GM18511 (cell line): ENCODE results near the gene ULK4.
"Not testable (repeated sequence)": the region's sequence is repeated elsewhere in the genome, so short reads cannot be mapped to it uniquely, and the experiment has no call there.

Experiments
- ATAC-seq: cut with Tn5 transposase; IDR thresholded peaks from one replicate; pipeline ENCODE4 v1.9.1; 2021; ENCODE audit warnings: mild to moderate bottlenecking, moderate library complexity; ENCODE audit not compliant: unreplicated experiment

The ULK4 gene

DNA sequence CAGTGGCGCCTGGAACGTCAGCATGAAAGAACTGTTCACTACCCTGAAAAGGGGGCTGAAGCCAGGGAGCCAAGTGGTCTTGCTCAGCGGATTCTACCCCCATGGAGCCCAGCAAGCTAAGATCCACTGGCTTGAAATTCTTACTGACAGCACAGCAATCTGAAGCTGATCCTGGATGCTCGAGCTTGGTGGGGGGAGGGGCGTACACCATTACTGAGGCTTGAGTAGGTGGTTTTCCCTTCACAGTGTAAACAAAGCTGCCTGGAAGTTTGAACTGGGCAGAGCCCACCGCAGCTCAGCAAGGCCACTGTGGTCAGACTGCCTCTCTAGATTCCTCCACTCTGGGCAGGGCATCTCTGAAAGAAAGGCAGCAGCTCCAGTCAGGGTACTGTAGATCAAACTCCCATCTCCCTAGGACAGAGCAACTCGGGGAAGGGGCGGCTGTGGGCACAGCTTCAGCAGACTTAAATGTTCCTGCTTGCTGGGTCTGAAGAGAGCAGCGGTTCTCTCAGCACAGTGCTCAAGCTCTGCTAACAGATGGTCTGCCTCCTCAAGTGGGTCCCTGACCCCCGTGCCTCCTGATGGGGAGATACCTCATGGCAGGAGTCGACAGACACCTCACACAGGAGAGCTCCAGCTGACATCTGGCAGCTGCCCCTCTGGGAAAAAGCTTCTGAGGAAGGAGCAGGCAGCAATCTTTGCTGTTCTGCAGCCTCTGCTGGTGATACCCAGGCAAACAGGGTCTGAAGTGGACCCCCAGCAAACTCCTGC lies 591.0 kb downstream of the ULK4 start:
- not testable (repeated sequence) for ATAC-seq

DNA sequence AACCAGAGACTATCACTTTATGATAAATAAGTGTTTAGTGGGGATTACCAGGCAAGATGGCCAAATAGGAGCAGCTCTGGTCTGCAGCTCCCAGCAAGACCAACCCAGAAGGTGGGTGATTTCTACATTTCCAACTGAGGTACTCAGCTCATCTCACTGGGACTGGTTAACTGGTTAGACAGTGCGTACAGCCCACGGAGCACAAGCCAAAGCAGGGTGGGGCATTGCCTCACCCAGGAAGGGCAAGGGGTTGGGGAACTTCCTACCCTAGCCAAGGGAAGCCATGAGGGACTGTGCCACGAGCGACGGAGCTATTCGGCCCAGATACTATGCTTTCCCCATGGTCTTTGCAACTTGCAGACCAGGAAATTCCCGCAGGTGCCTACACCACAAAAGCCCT lies 591.6 kb downstream of the ULK4 start:
- no peak for ATAC-seq

DNA sequence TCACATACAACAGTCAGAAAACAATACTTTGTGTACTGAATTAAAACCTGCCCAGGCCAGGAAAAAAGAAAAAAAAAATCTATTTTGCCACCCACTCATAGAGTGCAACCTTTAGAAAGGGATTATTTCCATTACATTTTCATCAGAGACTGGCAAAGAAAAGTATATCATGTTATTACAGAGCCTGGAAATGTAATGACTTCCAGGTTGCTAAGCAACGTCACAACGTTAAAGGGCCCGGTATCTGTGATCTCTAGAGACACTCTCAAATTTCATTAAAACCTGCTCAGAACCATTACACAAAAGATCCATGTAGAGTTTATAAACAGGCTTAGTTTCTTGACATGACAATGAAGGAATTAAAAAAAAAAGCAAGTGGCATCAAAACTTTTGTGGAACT lies 592.1 kb downstream of the ULK4 start:
- no peak for ATAC-seq

DNA sequence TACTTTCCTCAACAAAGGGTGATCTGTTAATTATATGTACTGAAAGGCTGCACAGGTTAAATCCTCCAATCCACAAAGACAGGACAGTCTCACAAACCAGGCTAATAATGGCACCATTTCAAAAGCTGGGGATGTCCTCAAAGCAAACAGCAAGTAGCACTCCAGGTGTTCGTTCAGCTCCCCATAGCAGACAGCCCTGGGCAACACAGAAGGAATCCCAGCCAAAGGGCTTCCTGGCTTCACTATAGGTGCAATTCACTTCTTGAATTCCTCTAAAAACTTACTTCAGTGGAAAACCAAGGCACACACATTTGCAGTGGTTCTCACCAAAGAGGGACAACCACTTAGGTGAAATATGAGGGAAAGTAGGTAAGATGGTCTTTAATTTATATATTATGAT lies 595.9 kb downstream of the ULK4 start:
- ATAC-seq: no peak

DNA sequence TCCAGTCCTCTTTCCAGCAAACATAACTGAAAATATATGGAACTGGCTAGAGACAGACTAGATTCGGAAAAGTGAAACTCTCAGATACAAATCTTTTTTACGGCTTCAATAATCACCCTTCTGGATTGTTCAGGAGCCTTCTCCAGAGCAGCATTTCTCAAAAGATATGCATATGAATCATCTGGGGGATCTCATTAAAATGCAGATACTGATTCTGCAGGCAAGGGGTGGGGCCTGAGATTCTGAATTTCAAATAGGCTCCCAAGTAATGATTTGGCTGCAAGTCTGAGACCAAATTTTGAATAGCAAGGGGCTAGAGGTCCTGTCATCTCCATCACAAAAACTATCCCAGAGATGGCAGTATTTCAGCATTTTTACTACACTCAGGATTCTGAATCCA lies 597.2 kb downstream of the ULK4 start:
- no peak for ATAC-seq

DNA sequence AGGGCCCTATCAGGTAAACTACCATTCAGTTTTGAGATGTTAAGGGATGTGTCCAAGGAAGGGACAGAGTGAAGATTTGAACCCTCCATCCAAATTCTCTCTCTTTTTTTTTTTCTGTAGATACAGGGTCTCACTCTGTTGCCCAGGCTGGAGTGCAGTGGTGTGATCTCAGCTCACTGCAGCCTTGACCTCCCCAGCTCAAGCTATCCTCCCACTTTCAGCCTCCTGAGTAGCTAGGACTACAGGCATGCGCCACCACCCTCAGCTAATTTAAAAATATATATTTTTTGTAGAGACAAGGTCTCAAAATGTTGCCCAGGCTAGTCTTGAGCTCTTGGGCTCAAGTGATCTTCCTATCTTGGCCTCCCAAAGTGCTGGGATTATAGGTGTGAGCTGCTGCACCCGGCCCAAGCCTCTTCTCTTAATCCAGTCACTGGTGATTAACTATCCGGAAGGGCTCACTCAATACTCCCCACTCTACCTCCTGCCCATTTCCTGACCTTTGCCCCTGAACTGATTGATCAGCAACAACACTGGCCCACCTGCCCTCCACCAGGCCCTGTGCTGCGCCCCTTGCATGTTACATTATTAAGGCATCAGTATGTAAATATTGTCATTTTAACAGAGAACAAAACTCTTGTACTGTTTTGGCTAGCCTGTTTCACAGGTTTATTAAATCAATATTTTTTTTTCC lies 597.9 kb downstream of the ULK4 start:
- no peak for ATAC-seq

DNA sequence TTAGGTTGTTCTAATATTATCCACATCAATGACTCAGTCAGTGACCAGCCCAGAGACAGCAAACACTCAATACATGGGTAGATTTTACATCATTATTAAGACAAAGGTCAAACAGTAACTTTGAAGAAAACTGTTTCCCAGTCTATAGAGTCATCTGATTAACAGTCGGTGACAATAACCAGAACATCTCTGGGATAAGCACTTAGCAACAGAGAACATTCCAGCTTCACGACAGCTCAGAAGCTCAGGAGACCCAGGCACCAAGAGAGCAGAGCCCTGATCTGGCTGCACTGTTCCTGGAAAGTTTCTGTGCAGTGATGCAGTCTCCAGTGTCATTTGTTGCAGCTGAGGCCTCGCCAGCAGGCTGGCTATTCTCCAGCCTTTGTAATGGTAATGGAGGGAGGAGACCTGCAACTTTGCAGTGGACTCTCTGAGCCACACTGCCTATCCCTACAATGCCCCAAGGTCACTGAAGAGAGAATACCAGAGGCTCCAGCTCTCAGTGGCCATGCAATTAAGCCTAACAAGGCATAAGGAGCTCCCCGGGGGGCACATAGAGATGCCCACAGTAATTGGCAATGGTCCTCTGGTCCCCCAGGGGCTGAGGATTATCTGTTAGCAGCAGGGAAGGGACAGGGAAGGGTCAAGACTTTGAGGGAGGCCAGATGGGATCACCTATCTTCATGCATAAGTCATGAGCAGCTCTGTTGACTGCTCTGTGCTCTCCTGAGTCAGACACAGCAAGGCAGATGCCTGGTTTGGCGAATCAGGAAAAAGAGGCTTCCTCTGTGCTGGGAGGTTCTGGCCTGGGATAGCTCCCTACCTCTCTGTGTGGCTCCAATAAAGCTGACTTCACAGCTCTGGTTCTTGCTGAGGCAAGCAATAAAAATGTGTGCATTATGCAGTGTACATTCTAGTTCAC lies 599.0 kb downstream of the ULK4 start:
- ATAC-seq: no peak

DNA sequence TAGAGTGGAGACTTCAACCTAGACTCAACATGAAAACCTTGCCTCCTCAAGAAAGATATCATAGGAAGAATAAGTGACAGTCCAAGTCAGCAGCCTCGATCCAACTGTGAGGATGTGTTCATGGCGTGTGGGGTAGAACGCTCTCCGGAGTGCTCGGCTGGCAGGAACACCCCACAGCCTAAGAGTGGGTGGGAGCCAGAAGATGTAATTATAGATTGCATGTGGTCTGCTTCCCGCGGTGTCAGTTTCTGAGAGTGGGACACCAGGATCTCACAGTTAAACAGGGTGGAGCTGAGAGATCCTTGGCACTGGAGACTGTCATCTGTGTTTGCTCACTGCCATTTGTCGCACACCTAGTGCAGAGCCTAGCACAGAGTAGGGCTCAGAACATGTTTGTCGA lies 604.6 kb downstream of the ULK4 start:
- no peak for ATAC-seq

DNA sequence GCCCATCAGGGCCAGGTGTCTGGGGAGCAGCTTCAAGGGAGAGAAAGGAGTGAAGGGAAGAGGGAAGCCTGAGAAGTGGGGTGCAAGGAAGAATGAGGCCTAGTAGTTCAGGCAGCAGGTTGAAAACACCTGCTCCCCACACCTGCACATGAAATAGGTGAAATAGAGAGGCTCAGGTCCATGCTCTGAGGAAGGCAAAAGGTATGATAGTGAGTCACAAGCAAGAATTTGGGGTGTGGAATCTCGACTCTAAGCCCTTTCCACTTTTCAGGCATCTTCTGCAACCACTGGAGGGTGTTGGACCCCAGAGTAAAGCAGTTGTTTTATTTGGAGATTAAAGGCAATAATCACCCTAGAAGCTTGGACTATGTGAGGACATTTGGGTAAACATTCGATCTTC lies 605.1 kb downstream of the ULK4 start:
- ATAC-seq: no peak

DNA sequence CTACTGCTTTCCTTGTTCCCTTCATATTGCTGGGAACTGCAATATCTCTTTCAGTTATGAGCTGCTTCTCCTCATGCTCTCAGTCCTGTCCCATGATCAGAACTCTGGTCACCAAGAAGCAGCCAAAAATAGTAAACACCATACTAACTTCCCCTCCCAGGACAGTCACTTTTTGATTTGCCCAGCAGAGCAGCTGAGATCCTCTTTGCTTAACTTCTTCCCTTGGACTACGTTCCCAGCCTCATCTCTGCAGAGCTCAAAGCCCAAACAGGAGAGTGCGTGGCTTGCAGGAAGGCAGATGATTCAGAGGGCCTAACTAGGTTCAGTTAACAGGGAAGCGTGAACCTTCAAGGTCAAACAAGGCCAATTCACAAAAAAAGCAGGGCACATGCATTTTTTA lies 609.4 kb downstream of the ULK4 start:
- ATAC-seq: no peak

DNA sequence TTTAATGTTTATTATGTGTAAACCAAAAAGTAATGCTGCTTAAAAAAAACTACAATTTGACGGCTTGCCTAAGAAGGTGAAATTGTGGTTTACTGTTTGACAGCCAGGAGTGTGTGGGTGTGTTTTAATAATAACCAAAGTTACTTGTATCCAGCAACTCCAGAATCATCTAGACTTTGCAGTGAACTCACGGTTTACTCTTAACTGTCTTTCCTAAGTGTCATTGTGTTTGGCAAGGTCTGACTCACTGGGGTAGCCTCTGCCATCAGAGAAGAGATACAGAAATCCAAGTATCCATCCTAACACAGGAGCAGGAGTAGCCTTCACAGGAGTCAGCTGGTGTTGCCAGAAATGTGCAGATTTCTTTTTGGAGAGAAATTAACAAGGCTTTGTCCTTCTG lies 611.5 kb downstream of the ULK4 start:
- ATAC-seq: no peak

DNA sequence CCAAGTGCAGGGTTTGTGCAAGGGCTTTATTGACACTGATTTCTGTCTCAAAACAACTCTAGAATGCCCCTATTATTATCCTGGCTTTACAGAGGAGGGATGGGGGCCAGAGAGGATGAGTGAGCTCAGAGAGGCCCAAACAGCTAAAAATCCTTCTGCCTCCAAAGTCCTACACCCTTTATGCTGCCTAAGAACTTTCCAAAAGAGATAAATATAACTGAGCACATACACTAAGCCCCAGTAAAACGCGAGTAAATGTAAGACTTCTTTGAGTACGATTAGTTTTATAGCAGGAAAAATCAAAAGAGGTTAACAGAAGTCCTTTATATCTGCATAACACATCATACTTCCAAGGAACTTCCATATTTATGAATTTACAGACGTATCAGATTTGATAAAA lies 613.5 kb downstream of the ULK4 start:
- no peak for ATAC-seq

DNA sequence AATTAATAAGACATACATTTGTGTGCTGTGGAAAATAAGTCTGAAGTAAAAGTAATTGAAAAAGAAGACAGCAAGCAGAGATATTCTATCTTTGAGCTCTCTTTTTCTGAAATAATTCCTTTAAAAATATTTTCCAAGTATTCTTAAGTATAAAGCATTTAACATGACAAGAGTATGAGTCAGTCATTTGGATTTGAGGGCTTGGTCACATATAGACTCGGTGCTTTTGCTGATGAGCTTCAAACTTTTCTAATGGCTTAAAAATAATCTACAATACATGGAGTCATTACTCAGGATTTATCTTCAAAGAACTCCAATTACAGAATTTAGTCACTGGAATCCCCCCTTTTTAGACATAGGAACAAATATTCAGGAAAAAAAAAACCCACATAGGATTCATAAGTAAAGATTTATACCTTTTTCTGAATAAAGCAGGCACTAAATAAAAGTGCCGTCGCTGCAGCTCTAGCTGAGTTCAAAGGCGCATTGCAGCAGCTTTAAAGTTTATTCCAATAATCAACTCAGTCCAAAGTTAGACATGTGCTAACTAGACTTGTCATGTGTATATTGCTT lies 615.1 kb downstream of the ULK4 start:
- no peak for ATAC-seq

DNA sequence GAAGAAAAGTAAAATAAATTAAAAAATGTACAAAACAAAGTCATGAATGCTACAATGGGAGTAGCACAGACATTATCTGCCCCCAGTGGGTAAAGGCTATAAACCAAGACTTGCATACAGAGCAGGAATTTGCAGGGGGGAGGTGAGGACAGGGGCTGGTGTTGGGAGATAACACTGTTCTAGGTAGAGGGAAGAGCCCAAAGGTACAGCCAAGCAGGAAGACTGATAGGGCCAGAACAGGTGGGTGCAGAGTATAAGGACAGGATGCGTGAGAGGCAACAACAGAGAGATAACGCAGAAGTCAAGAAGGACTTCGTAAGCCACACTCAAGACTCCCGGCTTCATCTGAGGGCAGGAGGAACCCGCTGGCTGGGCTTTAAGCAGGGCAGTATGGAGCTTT lies 616.1 kb downstream of the ULK4 start:
- no peak for ATAC-seq

DNA sequence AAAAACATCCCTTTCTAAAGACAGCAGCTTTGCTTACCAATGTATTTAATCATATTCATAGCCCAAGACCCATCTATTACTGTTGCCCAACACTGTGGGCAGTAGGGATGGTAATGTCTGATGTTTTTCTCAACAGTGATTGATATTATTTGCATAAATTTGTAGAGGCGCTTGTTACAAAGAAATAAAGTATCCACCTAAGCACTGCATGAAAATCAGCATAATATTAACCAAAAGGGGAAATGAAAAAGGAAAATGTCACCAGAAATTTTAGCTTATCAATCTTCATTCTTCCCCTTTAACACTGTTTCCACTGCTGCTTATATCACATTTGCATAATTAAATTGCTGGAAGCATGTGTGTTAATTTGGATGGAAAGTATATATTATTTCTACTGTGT lies 622.1 kb downstream of the ULK4 start:
- ATAC-seq: no peak

DNA sequence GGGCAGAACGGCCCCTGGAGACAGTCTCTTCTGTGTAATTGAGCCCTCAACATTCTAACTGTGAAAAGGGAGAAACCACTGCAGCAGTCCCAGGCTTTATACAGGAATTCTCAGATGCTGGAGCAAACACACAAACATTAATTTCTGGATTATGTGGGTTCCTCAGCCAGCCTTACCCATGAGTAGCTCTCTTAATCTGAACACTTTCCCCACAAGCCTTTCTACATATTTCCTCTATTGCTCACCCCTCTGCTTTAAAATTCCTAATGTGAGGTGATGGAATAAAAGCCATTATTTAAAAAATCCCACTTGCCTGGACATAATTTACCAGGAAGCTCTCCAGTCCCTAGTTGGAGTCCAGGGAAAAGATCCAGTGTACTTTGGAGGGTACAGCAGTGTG lies 623.6 kb downstream of the ULK4 start:
- no peak for ATAC-seq

DNA sequence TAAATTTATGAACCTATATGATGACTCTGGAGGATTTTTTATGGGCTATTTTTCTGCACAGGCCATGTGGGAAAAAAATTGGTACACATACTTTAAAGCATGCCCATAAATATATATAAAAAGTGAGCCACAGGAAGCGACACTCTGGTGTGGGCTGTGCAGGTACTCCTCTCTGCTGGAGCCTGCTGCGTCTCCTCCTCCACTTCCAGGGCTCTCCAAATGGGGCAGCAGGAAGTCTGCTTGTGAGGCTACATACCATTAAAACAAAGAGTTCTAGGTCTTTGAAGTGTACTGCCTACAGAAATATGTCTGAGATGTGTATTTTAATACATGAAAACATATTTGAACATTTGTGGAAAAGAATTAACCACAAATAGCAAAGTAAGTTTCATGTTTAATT lies 627.5 kb downstream of the ULK4 start:
- ATAC-seq: no peak

DNA sequence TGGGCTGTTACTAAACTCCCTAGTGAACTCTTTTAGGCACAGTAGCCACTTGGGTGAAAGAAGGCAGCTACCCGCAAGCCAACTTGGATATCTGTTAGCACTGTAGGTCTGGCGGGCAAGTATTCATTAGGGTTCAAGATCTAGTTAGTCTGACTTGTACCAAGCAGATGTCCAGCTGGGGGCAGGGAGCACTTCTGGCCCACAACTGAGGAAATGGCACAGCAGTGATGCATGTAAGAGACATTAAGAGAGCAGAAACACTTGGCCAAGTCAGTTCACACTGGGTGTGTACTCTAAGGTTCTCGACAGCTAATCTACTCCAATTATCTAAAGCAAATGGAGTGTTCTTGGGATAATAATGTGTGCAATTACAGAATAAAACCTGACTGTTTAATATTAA lies 630.9 kb downstream of the ULK4 start:
- ATAC-seq: no peak

DNA sequence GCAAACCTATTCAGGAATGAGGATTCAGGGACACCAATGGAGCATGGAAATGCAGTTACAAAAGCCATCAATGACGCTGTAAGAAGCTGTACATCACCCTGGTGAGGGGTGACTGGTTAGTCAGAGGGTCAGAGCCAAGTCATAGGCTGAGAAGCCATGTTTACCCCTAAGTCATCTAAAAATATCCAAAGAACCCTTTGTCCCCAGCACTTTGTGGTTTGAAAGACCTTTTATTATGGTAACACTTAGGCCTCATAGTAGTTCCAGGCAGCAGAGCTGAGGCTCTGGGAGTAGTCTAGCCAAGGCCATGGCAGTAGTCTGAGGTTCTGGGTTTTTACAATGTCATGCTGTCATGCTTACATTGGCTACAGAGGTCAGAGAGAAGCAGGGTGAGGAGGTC lies 631.4 kb downstream of the ULK4 start:
- no peak for ATAC-seq

DNA sequence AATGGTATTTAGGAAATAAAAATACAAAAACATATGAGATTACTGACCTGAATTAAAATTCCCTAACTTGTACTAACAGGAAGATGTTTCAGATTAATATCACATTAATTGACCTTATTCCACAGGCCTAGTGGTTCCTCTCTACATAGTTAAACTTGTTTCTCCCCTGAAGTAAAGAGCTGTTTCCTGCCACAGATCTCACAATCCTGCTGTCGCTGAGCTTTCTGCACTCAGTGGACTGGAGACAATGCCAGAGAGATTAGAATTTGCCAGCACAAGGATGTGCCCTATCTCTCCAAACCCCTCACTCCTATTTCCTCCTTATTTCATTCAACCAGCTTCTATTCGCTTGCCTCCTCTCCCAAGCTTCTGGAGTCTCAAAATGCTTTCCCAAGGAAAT lies 632.0 kb downstream of the ULK4 start:
- ATAC-seq: no peak

DNA sequence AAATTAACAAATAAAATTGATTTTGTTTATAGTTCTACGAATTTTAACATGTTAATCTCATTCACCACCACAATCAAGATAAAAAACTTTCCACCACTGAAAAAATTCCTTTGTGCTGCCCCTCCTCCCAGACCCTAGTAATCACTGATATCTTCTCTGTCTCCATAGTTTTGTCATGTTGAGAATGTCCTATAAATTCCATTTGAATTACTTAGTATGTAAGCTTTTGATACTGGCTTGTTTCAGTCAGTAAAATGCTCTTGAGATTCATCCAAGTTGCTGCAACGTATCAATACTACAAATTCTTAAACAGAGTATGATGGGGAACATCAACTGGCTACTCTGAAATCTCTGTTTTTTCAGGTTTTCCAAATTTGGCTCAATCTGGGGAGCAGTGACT lies 633.0 kb downstream of the ULK4 start:
- no peak for ATAC-seq
